GM12875 (cell line): Measurements from ENCODE around the gene MED13.

Experiments used
- H3K4me3 ChIP-seq: one replicate; pipeline ENCODE4 v1.5.1; 2011; ENCODE audit warnings: low read depth, low read length, control low read depth
- CTCF ChIP-seq: IDR thresholded peaks from 2 replicates; pipeline ENCODE4 v1.5.1; 2011; ENCODE audit warnings: low read depth, mild to moderate bottlenecking, control low read depth, inconsistent platforms, low read length, moderate library complexity, borderline replicate concordance; ENCODE audit not compliant: insufficient read depth

MED13 gene

GRCh38 chr17:62045109-62045508, 20.0 kb downstream of the MED13 start:
- no peak overlapping the region for H3K4me3 ChIP-seq
- TF ChIP-seq CTCF = no peak

GRCh38 chr17:62043602-62044001, 21.5 kb downstream of the MED13 start:
- TF ChIP-seq CTCF = no peak
- H3K4me3 ChIP-seq = no peak overlapping the region

- no peak overlapping the region for H3K4me3 ChIP-seq
- no peak for TF ChIP-seq CTCF
Measured at GRCh38 chr17:62043140-62043539, 21.9 kb downstream of the MED13 start.

- no peak for TF ChIP-seq CTCF
- no peak overlapping the region for H3K4me3 ChIP-seq
Measured at GRCh38 chr17:62038248-62038647, 26.8 kb downstream of the MED13 start.

- TF ChIP-seq CTCF = no peak
- no peak overlapping the region for H3K4me3 ChIP-seq
Measured at GRCh38 chr17:62033317-62033716, 31.8 kb downstream of the MED13 start.

GRCh38 chr17:62032480-62032879, 32.6 kb downstream of the MED13 start:
- no peak overlapping the region for H3K4me3 ChIP-seq
- TF ChIP-seq CTCF = no peak

- H3K4me3 ChIP-seq = no peak overlapping the region
- TF ChIP-seq CTCF = no peak
Measured at GRCh38 chr17:62030264-62030663, 34.8 kb downstream of the MED13 start.
